Kidney glomerular epithelial cell (primary cell): ENCODE results near the gene MYO3A.
"Not testable (repeated sequence)": the region's sequence is repeated elsewhere in the genome, so short reads cannot be mapped to it uniquely, and the experiment has no call there.

ENCODE experiments used
- DNase-seq: peaks from one replicate; lab custom pipeline; 2025; lab: John Stamatoyannopoulos, UW

MYO3A gene

GRCh38 chr10:25988583-25988982 lies 54.6 kb downstream of the MYO3A start:
- no peak for DNase-seq

DNA sequence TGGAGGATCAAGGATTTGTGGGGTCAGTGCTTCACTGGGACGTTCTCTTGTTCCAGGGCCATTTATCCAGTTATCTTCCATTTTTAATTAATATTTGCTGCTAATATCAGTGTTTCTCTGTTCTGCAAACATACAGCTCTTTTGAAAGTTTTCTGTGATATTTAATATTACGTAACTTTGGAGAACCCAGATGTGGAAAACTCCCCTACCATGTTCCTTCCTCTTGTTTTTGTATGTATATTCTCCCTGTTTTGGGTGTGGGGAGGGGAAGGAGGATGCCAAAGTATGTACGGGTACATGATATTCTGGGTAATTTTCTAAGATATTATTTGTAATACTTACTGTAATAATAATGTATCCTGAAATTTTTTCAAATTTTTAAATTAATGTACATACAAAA lies 55.9 kb downstream of the MYO3A start:
- DNase-seq: no peak

- DNase-seq: no peak
Observed at GRCh38 chr10:25999295-25999981, 65.4 kb downstream of the MYO3A start.

- no peak for DNase-seq
Observed at GRCh38 chr10:26000971-26001370, 66.9 kb downstream of the MYO3A start.

DNA sequence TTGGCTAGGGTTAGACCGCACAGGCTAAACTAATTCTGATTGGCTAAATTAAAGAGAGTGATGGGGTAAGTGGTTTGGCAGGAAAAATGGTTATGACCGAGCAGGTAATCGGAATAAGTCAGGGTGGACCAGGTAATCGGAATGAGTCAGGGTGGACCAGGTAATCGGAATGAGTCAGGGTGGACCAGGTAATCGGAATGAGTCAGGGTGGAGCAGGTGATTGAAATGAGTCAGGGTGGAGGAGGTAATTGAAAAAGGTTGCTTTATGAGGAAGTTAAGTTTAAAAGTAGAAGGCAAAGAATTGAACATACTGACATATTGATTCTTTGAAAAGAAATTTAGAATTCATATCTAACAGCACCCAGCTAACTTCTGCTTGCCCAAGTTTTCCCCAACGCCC lies 68.4 kb downstream of the MYO3A start:
- DNase-seq: not testable (repeated sequence)

- DNase-seq: no peak
Observed at GRCh38 chr10:26015092-26015491, 81.1 kb downstream of the MYO3A start.

DNA sequence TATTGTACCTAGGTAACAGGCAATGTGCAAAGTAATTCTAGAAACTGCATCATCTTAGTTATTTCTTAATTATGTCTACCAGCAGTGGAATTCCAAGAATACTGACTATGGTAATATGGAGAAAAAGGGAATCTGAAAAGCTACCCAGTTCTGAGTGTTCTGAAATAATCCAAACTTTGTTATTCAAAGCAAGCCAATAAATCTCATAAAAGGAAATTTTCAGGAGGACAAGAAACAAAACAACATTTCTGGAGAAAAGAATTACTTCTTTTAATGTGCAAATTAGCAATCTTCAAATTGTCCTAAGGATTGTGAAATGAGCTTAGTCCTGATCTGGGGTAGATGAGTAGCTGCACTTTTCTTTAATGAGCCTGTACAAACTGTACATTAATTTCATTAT lies 88.8 kb downstream of the MYO3A start:
- no peak for DNase-seq

DNA sequence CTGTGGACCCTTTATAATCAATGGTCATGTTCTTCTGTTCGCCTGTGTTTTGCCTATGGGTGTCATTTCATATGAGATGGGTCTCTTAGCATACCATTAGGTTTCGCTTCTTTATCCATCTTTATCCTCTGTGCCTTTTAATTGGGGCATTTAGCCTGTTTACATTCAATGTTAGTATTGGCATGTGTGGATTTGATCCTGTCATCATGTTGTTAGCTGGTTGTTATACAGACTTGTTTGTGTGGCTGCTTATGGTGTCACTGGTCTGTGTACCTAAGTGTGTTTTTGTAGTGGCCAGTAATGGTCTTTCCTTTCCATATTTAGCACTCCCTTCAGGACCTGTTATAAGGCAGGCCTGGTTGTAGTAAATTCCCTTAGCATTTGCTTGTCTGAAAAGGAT lies 90.3 kb downstream of the MYO3A start:
- no peak for DNase-seq

- no peak for DNase-seq
Observed at GRCh38 chr10:26025523-26025922, 91.5 kb downstream of the MYO3A start.

DNA sequence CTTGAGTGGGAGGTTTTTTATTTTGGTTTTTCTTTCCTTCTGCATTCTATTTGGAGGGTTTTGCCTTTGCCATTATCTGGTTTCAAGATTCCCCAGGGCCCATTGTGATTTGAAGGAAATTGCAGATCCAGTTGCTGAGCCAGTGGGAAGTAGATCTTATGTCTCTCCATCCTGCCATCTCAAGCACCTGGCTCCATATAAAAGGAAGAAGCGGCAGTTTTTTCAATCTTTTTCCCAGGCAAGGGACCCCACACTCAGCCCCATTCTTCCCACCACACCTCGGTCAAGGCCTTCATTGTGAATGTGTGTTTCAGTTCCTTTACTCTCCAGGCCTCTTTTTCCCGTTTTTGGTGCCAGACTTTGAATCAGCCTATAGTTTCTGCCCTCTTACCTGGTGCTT lies 95.8 kb downstream of the MYO3A start:
- DNase-seq: no peak

GRCh38 chr10:26031300-26031699 lies 97.3 kb downstream of the MYO3A start:
- DNase-seq: no peak

DNA sequence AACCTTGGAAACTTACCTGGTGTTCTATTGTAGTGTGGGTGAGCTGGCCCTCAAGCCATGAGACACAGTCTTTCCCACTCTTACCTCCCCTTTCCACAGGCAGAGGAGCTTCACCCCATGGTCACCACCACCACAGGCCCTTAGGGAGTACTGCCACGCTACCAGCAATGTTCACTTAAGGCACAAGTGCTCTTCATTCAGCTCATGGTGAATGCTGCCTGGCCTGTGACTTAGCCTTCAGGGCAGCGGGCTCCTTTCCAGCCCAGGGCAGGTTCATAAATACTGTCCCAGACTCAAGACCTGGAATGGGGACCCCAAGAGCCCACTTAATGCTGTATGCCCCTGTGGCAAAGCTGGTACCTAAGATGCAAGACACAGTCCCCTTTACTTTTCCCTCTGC lies 109.4 kb downstream of the MYO3A start:
- no peak for DNase-seq

DNA sequence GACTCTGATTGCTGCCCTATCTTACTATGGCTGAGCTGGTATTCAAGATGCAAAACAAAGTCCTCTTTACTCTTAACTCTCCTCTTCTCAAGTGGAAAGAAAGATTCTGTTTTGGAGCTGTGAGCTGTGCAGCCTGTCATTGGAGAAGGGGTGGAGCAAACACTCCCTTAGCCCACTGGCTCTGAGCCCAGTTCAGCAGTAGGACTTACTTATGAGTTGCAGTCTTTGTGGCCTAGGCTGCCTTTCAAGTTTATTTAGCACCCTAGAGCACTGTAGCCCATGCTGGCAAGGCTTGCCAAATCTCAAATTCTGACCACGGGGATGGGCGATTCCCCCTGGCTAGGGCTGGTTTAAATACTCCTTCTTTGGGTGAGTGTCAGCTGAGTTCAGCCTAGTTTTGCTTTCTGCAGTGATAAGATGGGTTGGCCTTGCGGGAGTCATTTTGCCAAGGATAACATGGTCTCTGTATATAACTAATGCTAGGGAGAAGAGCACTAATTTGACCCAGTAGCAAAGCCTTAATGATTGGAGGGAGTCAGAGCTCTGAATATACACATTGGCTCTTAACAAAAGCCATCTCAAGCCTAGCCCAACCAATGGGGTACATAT lies 110.2 kb downstream of the MYO3A start:
- no peak for DNase-seq

GRCh38 chr10:26046073-26046700 lies 112.2 kb downstream of the MYO3A start:
- DNase-seq: no peak

GRCh38 chr10:26048756-26049155 lies 114.7 kb downstream of the MYO3A start:
- DNase-seq: no peak

- DNase-seq: no peak
Observed at GRCh38 chr10:26052326-26052725, 118.3 kb downstream of the MYO3A start.

GRCh38 chr10:26057466-26057865 lies 123.4 kb downstream of the MYO3A start:
- DNase-seq: peak; percentile 14

GRCh38 chr10:26064106-26064505 lies 130.1 kb downstream of the MYO3A start:
- no peak for DNase-seq

GRCh38 chr10:26067680-26068079 lies 133.7 kb downstream of the MYO3A start:
- no peak for DNase-seq

DNA sequence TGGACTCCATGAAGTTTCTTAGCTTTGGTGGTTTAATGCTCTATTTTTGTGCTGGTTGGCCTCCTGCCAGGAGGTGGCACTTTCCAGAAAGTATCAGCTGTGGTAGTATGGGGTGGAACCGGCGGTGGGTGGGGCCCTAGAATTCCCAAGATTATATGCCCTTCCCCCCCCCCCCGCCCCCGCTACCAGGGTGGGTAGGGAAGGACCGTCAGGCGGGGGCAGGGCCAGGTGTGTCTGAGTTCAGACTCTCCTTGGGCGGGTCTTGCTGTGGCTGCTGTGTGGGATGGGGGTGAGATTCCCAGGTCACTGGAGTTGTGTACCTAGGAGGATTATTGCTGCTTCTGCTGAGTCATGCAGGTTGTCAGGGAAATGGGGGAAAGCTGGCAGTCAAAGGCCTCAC lies 146.9 kb downstream of the MYO3A start:
- not testable (repeated sequence) for DNase-seq

DNA sequence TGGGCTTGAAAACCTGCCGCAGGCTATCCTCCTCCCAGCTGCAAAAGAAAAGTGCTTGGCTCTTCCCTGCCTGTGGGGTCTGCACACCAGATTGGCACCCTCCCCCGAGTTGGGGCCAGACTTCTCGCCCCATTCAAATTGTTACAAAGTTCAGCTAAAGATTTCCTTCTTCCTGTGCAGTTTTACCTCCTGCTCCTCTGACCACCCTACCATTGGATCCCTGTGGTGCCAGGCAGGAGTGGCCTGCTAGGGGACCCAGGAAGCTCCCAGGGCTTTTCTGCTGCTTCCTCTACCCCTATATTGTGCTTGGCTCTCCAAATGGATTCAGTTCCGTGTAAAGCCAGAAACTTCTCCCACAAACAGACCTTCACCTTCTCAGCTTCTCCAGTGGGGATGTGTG lies 147.4 kb downstream of the MYO3A start:
- DNase-seq: no peak

GRCh38 chr10:26085549-26085948 lies 151.5 kb downstream of the MYO3A start:
- DNase-seq: no peak

DNA sequence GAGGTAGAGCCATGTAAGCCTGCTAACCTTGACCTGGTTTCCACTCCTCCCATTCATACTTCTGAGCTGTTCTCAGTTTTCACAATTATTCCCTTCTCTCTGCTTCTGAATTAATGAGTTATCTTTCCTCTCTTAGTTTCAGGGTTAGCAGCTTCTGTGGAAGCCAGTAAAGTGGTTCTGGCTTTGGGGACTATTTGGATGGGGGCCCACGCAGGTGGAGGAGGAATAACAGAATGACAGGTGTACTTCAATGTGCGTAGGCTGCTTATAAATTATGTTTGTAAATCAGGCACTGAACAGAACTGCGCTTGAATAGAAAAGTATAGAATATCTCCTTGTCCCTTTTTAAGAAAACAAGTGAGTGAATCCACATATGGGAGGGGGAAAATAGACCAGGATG lies 153.6 kb downstream of the MYO3A start:
- no peak for DNase-seq

GRCh38 chr10:26090026-26090425 lies 156.0 kb downstream of the MYO3A start:
- DNase-seq: no peak
